Measurements from ENCODE around the gene MGAT4C. TPM values are rescaled to one million over a fixed set of nuclear protein-coding genes. Genes with fewer than 3 reads are reported as not detected.

MGAT4C gene
- total and polyA plus RNA-seq, 2 of the 8 experiments (the other 6 are each of a cell fraction or from before 2014, with no cell fraction given): 1.6 to 2.5 TPM

- TF ChIP-seq SIN3A (conservative IDR thresholded peaks at IDR 0.05 in 1 of 2, IDR thresholded peaks at IDR 0.05 in 1 of 2; ENCODE audit: low read depth in 1 of 2, low read length in 2 of 2) (no peak), TAF1 (IDR thresholded peaks at IDR 0.05; ENCODE audit: low read depth, low read length) (no peak), SP4 (IDR thresholded peaks at IDR 0.05; ENCODE audit: low read length) (no peak), ATF3 (IDR thresholded peaks at IDR 0.05; ENCODE audit: insufficient read depth, low read depth, low read length) (no peak)
Observed at GRCh38 chr12:86241600-86241999, 14.6 kb downstream of the MGAT4C start (continued).

All from H1 (cell line).